A673 (cell line): ENCODE measurements around the gene CLCN2.

Source experiments
- EZH2 ChIP-seq: fragments of 200-600 bp; sonication (generic); IDR thresholded peaks from 2 replicates; pipeline ENCODE4 v1.6.1; 2017; ENCODE audit warnings: borderline replicate concordance, low read depth, mild to moderate bottlenecking, mixed read lengths, antibody characterized with exemption, low read length; ENCODE audit not compliant: poor library complexity, severe bottlenecking
- TF ChIP-seq, protein P1 (sequence below): fragments of 300-800, 200-600 bp; sonication (generic); conservative IDR thresholded peaks from 2 replicates; pipeline ENCODE4 v1.5.1; 2017; ENCODE audit warnings: low read depth, mild to moderate bottlenecking, antibody characterized with exemption, low read length, moderate library complexity, mixed read lengths

DNA sequence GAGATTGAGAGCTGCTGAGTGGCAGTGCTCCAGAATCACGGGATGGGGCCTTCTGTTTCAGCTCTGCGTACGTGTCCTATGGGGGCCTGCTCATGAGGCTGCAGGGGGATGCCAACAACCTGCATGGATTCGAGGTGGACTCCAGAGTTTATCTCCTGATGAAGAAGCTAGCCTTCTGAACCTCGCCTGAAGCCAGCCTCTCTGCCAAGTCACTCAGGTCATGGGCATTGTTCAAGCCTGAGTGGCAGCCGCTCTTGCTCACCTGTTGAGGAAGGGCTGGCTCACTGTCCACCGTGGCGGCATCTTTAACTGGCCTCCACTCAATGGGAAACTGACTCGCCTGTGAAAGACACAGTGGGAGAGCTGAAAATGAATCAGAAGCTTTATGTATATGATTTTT is 6.7 kb upstream of the CLCN2 start:
- TF ChIP-seq, protein P1, sequence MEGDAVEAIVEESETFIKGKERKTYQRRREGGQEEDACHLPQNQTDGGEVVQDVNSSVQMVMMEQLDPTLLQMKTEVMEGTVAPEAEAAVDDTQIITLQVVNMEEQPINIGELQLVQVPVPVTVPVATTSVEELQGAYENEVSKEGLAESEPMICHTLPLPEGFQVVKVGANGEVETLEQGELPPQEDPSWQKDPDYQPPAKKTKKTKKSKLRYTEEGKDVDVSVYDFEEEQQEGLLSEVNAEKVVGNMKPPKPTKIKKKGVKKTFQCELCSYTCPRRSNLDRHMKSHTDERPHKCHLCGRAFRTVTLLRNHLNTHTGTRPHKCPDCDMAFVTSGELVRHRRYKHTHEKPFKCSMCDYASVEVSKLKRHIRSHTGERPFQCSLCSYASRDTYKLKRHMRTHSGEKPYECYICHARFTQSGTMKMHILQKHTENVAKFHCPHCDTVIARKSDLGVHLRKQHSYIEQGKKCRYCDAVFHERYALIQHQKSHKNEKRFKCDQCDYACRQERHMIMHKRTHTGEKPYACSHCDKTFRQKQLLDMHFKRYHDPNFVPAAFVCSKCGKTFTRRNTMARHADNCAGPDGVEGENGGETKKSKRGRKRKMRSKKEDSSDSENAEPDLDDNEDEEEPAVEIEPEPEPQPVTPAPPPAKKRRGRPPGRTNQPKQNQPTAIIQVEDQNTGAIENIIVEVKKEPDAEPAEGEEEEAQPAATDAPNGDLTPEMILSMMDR = no peak
- TF ChIP-seq EZH2 = no peak
